ENCODE measurements around the gene IGFBP1. TPM values are rescaled to one million over a fixed set of nuclear protein-coding genes. Genes with fewer than 3 reads are reported as not detected.

The IGFBP1 gene
- total RNA-seq, 1 experiment from 2014 or later, result 0.20 TPM

DNA sequence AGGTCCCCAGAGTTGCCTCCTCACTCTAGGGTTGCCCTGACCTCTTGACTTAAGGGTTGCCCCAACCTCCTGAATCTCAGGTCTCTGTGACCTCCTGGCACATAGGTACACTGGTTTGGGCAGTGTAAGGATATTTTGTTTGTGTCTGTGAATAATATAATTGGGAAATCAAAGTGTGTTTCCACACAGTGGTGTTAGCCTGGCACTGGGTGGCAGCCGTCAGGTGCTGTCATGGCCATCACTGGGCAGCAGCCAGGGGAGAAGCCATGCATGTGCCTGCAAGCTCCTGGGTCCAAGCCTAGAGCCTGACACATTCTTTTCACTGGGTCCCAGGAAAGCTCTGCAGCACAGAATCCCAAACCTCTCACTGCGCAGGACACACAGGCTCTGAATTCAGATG lies 11.8 kb upstream of the IGFBP1 start:
- in situ Hi-C loops (cut with HindIII; ENCODE audit: low pct_unique_long_range_greater_than_20kb, low sequenced_read_pairs), result no loop called here
- no peak for DNase-seq (ENCODE audit: low read depth)

DNA sequence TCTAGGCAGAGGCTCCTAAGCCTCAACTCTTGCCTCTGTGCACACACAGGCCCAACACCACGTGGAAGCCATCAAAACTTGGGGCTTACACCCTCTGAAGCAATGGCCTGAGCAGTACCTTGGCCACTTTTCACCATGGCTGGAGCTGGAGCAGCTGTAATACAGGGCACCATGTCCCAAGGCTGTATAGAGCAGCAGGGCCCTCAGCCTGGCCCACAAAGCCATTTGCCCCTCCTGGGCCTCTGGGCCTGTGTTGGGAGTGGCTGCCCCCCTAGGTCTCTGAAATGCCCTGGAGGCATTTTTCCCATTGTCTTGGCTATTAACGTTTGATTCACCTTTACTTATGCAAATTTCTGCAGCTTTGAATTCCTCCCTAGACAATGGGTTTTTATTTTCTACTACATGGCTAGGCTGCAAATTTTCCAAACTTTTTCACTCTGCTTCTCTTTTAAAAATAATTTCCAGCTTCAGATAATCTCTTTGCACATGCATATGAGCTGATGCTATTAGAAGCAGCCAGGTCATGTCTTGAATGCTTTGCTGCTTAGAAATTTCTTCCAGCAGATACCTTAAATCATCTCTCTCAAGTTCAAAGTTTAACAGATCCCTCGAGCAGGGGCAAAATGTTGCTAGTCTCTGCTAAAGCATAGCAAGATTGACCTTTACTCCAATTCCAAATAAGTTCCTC lies 9.7 kb upstream of the IGFBP1 start:
- in situ Hi-C loops (cut with HindIII; ENCODE audit: low pct_unique_long_range_greater_than_20kb, low sequenced_read_pairs), result no loop called here
- DNase-seq (ENCODE audit: low read depth), result no peak

DNA sequence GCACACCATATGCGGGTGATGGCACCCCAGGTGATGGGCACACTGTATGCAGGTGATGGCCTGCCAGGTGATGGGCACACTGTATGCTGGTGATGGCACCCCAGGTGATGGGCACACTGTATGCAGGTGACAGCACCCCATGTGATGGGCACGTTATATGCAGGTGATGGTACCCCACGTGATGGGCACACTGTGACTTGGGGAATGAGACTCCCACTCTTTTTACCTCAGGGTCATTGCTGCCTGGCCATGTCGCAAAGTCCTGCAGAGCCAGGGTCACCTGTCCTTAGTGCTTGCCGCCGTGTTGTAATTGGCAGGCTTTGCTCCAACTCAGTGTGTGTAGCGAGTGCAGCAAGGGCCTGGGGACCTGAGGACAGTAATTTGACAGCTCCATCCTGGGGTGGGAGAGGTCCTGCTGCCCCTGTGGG lies 7.8 kb upstream of the IGFBP1 start:
- no peak for DNase-seq (ENCODE audit: low read depth)
- in situ Hi-C loops (cut with HindIII; ENCODE audit: low pct_unique_long_range_greater_than_20kb, low sequenced_read_pairs), result no loop called here

DNA sequence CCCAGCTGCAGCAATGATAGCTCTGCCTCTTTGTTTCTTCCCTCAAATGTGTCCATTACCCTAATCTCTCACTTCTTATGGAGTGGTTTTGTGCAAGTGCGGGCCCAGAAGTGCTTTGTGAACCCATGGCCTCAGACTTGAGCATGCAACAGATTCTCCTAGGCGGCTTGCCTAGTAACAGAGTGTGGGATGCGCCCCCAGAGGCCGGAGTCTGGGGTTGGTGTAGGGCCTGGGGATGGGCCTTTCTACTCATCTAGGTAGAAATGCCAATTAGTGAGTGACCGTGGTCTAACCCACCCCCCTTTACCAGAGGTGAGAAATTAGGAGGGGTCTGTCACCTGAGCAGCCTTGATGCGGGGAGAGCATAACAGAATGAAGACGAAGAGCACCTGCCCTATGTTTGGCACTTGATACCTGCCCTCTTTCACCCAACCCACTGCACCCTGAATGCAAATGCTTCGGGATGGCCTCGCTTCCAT lies 7.0 kb upstream of the IGFBP1 start:
- no peak for DNase-seq (ENCODE audit: low read depth)
- in situ Hi-C loops (cut with HindIII; ENCODE audit: low pct_unique_long_range_greater_than_20kb, low sequenced_read_pairs), result no loop called here

DNA sequence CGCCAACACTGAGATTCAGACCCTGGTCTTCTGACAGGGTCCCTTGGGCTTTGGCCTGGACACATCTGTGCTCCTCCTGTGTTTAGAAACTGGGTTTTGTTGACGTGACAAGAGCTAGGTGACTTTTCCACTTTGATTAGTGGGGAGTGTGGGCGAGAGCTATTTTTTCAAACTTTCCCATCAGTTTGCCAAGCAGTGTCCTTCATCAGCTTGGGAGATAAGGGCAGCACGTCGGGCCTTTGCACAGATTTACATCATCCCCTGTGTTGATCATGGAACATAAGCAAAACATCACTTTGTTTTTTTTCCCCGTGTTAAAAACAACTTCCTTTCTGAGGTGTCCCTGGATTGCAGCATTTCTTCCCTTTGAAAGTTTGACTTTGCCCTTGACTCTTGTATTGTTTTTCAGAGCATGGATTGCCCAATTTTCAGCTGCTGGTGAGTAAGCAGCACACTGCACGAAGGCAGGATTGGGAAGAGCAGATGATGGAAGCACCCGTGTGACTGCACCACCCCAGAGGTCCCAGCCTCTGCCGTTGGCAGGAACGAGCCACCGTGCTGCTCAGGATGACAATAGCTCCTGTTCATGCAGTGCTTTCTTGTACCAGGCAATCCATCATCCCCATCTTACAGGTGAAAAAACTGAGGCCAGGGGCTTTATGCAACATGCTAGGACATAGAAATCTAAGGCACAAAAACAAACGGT lies 6.4 kb upstream of the IGFBP1 start:
- in situ Hi-C loops (cut with HindIII; ENCODE audit: low pct_unique_long_range_greater_than_20kb, low sequenced_read_pairs), result no loop called here

DNA sequence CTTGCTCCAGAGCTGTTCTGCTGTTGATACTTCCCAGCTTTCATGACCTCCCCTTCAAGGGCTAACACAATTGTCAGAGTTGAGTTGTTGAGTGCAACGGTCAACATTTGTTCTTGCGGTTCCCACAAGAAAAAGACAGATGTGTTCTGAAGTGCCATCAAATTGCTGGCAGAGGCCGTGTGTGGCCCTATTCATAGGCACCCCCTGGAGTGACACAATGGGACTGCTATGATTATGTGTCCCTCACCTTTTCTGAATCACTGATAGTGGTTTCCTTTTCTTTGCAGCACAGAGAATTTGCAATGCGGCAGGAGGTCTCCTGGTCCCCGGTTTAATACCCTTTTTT lies 5.8 kb upstream of the IGFBP1 start:
- in situ Hi-C loops (cut with HindIII; ENCODE audit: low pct_unique_long_range_greater_than_20kb, low sequenced_read_pairs), result no loop called here
- DNase-seq (ENCODE audit: low read depth), result no peak

More for the DNA sequence above, 6.4 kb upstream of the IGFBP1 start:
- peak; percentile 19 for DNase-seq (ENCODE audit: low read depth)

DNA sequence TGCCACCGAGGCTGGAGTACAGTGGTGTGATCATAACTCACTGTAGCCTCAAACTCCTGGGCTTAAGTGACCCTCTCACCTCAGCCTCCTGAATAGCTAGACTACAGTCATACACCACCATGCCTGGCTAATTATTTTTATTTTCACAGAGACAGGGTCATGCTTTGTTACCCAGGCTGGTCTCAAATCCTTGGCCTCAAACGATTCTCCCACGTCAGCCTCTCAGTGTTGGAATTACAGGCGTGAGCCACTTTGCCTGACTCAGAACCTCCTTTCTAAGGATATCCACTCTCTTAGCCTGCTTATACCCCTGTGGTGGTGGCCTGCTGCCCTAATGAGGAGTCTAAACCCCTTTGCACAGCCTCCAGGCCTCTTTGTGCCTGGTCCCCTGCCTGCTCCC lies 4.2 kb upstream of the IGFBP1 start:
- DNase-seq (ENCODE audit: low read depth), result no peak
- in situ Hi-C loops (cut with HindIII; ENCODE audit: low pct_unique_long_range_greater_than_20kb, low sequenced_read_pairs), result no loop called here

DNA sequence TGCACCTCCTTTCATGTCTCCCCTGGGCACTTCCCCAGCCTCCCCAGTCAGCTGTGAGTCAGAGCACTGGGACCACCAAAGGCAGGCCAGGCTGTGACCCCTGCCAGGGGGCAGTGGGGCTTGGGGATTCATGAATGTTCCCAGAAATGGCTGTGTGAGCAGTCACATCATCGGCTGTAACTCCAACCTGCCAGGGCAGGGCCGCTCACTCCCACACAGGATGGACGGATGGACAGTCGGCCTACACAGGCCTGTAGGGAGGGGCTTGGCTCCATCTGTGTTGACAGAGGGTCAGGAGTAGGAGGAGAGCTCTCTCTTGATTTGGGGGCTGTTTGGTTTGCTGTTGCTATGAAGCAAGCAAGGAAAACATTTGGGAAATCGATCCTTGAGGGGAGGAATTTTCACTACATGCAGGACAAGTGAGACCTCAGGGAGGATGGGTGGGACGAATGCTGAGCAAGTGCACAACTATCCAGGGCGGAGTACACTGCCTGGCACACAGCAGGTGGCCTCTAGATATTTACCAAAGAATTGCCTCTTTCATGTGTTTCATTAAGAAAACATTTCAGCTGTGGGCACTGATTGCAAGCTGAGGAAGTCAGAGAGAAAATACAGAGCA lies 2.9 kb upstream of the IGFBP1 start:
- peak; percentile 62 for DNase-seq (ENCODE audit: low read depth)
- in situ Hi-C loops (cut with HindIII; ENCODE audit: low pct_unique_long_range_greater_than_20kb, low sequenced_read_pairs), result no loop called here

DNA sequence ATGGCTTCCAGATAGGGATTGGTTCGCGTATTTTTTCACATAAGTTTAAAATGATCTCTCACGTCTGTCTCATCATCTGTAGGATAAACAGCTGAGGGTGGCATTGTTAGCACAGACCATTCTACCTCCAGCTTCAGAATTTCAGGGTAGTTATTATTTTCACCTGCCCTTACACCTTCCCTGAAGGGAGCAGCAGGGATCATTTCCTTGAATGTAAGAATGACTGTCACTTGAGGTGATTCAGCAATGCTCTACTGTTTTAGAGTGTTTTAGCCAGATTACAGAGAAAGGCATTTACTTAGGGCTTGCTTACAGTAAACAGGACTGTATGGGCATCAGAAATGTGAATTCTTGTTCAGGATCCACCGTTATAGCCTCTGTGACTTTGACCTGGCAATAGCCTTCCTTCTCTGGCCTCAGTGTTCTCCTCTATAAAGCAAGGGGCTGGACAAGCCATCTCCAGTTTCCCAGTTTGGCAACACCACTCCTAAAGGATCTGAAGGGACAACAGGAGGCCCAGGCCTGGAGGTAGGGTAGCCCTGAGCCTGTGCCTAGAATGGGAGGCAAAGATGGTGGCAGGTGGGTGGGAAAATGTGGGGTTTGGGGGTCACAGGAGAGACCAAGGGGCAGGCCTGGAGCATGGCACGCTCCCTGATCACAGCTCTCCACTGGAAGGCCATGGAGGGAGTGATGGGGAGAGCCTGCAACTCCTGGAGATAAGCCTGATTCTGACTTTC lies 1.2 kb upstream of the IGFBP1 start:
- DNase-seq (ENCODE audit: low read depth), result no peak
- in situ Hi-C loops (cut with HindIII; ENCODE audit: low pct_unique_long_range_greater_than_20kb, low sequenced_read_pairs), result no loop called here

DNA sequence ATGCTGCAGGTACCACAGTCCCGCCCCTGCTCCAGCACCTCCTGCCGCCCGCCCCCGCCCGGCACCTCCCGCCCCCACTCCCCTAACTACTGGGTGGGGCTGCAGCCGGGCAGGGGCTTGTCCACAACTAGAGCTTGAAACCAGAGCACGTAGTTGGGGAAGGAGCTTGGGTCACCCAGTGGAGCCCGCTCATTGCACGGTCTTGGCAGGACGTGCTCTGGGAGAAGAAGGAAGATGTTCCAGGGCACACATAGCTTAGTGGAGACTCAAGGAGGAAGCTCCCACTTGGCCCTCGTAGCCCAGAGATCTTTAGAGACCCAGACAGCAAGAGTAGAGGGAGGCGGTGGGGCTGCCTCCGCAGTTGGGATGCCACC lies 692 bp downstream of the IGFBP1 start:
- DNase-seq (ENCODE audit: low read depth), result no peak
- in situ Hi-C loops (cut with HindIII; ENCODE audit: low pct_unique_long_range_greater_than_20kb, low sequenced_read_pairs), result no loop called here

DNA sequence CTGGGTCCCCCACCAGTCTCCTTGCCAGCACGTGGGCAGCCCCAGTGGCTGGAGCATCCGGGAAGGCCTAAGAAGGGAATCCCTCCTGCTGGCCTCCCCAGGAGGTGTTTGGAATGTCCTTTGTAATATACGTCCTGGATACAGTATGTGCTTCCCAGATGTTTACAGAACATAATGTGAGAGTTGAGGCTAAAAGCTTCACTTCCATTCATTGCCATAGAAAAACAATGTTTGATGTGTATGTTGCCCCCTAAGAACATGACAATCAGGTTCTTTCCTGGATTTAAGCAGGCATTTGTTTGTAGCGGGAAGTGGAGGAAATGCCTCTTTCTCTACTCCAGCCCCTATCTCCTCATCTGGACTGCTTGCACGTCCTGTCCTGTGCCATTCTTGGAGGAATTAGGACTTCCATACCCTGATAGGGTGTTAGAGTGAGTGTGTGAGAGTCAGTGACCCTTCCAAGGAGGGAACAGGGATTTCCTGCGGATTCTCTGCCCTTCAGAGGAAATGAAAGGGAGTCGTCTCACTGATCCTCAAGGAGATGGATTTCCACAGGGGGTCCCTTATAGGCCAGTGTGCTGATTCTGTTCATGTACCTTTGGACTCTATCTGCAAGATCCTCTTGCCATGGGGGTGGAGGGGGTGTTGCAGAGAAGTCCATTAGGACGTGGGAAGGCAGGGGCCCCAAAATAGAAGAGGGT lies 1.2 kb downstream of the IGFBP1 start:
- DNase-seq (ENCODE audit: low read depth), result no peak
- in situ Hi-C loops (cut with HindIII; ENCODE audit: low pct_unique_long_range_greater_than_20kb, low sequenced_read_pairs), result no loop called here

DNA sequence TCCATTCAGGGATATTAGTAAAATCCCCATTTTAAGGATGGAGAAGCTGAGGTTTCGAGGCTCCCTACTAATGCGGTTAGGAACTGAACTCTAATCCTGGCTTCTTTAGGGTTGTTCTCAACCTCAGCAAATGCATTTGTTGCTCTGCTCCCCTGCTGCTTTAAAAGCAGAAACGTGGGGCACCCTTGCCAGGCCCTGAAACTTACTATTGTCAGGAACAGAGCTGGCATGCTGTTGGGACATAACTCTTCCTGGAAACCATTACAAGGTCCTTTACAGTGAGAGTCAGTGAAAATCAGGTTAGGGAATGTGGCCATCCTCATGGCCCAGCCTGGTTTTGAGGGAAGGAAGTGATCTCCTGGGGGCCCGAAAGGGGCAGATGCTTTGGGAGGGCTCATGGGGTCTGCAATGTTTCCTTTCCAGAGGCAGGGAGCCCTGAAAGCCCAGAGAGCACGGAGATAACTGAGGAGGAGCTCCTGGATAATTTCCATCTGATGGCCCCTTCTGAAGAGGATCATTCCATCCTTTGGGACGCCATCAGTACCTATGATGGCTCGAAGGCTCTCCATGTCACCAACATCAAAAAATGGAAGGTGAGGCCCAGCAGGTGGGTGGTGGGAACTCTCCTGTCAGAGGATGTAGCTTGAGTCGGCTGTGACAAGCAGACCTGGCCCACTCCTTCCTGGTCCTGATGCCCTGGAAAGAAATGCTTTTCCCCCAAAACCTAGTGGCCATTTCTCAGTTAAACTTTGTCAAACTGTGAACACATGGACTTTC lies 2.0 kb downstream of the IGFBP1 start:
- DNase-seq (ENCODE audit: low read depth), result no peak

DNA sequence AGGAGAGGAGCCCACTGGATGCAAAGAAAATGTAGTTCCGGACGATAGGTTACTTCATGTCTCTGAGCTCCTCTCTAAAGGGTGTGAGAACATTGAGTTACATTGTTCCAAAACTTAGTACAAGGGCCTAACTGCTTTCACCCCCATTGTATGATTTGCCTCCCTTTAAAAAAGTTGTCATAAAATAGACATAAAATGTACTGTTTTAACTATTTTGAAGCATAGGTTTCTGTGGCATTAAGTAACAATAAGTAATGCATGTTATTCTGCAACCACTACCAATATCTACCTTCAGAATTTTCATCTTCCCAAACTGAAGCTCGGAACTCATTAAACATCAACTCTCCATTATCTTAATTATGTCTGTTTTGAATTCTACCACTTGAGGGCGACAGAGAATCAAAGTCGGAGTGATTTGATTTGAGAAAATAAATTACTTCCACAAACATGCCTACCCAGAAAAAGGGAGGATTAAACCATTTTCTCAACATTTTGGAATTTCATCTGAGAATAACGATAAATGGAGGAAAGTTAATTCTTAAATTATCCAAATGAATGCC lies 2.7 kb downstream of the IGFBP1 start:
- in situ Hi-C loops (cut with HindIII; ENCODE audit: low pct_unique_long_range_greater_than_20kb, low sequenced_read_pairs), result no loop called here
- DNase-seq (ENCODE audit: low read depth), result peak; percentile 27

More for the DNA sequence above, 2.0 kb downstream of the IGFBP1 start:
- in situ Hi-C loops (cut with HindIII; ENCODE audit: low pct_unique_long_range_greater_than_20kb, low sequenced_read_pairs), result no loop called here

DNA sequence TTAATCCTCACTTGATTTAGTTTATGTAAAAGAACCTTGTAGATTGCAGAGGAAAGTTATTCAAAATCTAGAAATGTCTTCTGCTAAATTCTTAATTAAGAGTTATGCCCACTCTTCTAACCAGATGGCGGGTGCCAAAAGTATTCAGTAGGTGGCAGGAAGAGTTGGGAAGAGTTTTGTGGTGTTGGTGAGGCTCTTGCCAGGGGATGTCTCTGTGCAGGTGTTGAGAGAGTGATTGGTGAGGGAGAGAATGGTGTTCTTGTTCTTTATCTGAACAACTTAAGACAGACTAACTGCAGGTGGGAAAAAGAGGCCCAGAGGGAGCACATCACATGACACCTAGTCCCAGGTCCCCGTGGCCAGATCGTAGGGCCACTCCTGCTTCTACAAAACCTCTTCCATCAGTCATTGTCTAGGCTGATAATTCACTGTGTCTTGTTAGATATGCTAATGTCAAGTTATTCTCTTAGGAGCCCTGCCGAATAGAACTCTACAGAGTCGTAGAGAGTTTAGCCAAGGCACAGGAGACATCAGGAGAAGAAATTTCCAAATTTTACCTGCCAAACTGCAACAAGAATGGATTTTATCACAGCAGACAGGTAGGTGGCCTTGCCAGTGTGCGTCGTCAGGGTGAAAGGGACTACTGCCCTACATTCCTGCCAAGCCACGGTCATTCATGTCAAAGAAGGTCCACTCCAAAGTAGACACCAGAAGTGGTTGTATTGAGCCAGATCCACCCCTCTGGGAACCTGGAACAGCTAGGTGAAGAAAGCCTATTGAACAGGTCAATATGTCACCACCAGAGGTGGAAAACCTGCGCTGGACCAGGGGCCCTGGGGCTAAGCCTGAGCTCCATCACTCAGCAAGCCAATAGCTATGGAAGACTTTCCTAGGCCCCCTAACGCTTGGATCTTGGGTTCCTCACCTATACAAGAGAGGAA lies 3.4 kb downstream of the IGFBP1 start:
- in situ Hi-C loops (cut with HindIII; ENCODE audit: low pct_unique_long_range_greater_than_20kb, low sequenced_read_pairs), result no loop called here
- DNase-seq (ENCODE audit: low read depth), result no peak

DNA sequence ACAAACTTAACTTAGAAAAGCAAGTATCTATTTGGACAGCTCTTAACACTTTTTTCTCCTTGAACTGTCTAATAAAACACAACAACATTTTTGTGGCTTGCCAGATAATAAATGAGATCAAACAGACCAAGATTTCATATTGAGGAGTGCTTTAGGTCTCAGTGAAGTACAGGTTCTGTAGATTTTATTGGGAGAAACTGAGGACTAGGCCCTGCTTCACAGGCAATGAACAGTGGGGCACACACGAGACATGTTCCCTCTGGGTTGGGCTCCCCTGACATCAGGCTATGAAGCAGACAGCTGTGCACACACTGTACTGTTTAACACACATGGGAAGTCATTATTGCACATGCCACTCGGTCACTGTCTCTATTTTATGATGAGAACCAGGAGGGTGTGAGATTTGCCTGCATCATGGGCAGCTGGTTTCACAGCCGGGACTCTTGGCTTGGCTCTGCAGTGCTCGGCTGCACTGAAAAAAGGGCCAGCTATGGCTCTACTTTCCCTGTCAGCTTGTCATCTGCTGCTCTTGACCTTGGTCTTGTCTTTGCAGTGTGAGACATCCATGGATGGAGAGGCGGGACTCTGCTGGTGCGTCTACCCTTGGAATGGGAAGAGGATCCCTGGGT lies 4.2 kb downstream of the IGFBP1 start:
- DNase-seq (ENCODE audit: low read depth), result no peak
- in situ Hi-C loops (cut with HindIII; ENCODE audit: low pct_unique_long_range_greater_than_20kb, low sequenced_read_pairs), result no loop called here

DNA sequence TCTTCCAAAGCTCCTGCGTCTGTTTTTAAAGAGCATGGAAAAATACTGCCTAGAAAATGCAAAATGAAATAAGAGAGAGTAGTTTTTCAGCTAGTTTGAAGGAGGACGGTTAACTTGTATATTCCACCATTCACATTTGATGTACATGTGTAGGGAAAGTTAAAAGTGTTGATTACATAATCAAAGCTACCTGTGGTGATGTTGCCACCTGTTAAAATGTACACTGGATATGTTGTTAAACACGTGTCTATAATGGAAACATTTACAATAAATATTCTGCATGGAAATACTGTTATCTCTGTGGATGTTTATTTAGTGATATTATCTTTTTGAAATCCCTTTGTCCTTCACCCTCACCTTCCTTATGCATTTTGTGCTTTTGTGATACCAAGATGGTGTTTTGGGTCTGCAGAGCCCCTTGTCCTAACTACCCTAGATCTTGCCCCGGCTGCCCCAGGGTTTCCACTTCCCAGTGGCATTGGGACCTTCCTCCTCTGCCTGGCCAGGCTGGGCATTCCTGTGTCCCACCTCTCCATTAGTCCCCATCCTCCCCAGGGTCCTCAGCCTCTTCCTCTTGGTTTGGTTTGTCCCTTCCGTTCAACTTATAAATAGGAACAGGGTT lies 5.2 kb downstream of the IGFBP1 start:
- DNase-seq (ENCODE audit: low read depth), result no peak
- in situ Hi-C loops (cut with HindIII; ENCODE audit: low pct_unique_long_range_greater_than_20kb, low sequenced_read_pairs), result no loop called here

All from Caki2 (cell line).